HG03139 (cell line): ENCODE results near the gene NUP214.
"Not testable (repeated sequence)": the region's sequence is repeated elsewhere in the genome, so short reads cannot be mapped to it uniquely, and the experiment has no call there.

ENCODE experiments used
- ATAC-seq: cut with Tn5 transposase; IDR thresholded peaks from one replicate; pipeline ENCODE4 v1.9.1; 2021; ENCODE audit not compliant: unreplicated experiment

NUP214 gene

DNA sequence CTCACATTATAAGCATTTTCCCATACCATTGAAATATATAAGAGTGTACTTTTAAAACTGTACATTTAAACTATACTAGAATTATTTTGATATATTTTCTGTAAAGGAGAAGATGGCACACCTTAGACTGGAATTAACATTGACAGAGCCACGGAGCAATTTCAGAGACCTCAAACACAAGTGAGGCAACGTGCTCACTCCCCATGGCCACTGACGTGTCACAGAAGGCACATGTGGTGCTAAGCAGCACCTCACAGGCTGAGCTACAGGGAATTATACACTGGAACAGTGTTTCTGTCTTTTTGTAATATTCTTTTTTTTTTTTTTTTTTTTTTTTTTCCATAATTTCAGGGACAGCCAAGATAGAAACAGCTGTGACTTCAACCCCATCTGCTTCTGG lies 66.5 kb downstream of the NUP214 start:
- ATAC-seq: no peak

DNA sequence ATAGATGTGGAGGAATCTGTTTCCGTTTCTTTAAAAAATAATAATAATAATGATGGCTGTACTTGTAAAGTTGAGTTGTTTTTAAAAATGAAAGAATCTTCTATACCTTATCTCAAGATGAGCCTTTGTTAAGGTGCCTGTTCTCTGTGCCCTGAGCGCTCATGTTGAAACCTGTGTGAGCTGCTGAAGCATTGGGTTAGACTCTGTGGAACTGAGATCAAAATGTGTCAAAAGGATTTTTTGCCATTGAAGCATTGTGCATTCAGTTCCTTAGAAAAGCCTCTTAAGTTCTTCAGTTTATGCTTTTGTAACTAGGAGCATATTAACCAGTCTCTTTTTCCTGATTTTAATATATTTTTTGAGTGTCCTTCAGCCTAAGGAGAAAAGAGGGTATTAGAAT lies 67.7 kb downstream of the NUP214 start:
- no peak for ATAC-seq

DNA sequence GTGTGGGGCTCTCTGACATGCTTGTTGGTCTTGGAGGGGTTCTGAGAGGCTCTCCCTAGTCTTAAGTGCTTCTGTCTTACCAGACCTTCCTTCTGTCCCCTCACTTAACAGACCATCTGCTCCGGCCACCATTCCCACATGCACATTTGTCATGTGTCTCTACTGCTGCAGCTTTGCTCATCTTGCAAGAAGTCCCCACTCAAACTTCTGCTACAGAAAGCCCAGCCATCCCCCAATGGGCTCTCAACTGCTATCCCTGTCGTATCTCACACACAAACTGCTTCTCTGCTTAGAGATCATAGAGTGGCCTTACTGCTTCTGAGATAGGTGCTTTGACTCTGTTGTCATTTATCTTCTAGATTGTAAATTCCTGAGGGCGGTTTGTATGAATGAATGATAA lies 69.4 kb downstream of the NUP214 start:
- ATAC-seq: no peak

DNA sequence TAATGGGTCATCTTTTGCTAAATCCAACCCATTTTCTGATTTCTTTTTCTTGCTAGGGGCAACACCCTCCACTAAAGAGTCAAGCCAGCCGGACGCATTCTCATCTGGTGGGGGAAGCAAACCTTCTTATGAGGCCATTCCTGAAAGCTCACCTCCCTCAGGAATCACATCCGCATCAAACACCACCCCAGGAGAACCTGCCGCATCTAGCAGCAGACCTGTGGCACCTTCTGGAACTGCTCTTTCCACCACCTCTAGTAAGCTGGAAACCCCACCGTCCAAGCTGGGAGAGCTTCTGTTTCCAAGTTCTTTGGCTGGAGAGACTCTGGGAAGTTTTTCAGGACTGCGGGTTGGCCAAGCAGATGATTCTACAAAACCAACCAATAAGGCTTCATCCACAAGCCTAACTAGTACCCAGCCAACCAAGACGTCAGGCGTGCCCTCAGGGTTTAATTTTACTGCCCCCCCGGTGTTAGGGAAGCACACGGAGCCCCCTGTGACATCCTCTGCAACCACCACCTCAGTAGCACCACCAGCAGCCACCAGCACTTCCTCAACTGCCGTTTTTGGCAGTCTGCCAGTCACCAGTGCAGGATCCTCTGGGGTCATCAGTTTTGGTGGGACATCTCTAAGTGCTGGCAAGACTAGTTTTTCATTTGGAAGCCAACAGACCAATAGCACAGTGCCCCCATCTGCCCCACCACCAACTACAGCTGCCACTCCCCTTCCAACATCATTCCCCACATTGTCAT lies 72.0 kb downstream of the NUP214 start:
- no peak for ATAC-seq

DNA sequence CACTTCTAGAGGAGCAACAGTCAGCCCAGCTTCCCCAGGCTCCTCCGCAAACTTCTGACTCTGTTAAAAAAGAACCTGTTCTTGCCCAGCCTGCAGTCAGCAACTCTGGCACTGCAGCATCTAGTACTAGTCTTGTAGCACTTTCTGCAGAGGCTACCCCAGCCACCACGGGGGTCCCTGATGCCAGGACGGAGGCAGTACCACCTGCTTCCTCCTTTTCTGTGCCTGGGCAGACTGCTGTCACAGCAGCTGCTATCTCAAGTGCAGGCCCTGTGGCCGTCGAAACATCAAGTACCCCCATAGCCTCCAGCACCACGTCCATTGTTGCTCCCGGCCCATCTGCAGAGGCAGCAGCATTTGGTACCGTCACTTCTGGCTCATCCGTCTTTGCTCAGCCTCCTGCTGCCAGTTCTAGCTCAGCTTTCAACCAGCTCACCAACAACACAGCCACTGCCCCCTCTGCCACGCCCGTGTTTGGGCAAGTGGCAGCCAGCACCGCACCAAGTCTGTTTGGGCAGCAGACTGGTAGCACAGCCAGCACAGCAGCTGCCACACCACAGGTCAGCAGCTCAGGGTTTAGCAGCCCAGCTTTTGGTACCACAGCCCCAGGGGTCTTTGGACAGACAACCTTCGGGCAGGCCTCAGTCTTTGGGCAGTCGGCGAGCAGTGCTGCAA lies 72.8 kb downstream of the NUP214 start:
- no peak for ATAC-seq

DNA sequence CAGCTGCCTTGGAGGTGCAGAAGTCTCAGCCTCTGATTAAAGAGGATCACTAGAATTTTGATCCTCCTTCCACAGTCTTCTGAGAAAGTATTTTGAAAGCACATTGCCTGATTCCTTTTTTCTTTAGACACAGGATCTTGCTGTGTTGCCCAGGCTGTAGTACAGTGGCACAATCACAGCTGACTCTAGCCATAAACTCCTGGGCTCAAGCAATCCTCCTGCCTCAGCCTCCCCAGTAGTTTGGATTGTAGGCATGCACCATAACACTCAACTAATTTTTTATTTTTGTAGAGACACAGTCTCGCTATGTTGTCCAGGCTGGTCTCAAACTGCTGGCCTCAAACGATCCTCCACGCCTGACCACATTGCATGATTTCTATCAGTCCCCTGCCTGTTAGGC lies 76.5 kb downstream of the NUP214 start:
- no peak for ATAC-seq

DNA sequence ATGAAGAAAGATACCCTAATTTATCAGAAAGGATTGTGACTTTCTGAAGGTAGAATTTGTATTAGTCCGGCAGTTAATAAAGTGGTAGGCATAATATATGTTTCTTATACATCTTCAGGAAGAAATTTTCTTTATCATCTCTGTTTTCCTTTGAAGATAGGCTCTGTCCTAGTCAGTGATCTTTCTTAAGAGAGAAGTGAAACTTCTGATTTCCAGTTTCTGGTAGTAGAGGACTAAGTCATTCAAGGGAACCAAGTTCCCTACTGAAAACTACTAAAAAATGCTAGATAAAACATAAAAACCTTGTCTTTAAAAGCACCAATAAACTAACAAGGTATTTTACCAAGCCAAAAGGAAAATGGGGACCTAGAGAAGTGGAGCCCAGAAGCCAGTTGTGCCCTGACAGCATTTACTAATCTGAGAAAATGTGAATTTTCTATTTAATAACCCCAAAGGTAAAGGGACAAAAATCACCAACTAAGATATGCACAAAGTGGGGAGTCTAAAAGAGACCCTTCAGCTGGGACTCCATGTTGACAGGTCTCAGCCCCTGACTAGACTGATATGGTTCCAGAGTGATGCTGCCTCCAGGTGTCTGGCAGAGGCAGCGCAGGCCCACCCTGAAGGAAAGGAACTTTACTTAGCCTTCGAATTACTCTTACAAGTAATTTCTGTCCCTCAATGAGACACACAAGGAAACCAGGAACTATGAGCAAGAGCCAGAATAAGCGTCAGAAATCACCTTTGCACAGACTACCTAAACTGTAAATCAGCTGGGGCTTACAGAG lies 78.2 kb downstream of the NUP214 start:
- ATAC-seq: no peak

DNA sequence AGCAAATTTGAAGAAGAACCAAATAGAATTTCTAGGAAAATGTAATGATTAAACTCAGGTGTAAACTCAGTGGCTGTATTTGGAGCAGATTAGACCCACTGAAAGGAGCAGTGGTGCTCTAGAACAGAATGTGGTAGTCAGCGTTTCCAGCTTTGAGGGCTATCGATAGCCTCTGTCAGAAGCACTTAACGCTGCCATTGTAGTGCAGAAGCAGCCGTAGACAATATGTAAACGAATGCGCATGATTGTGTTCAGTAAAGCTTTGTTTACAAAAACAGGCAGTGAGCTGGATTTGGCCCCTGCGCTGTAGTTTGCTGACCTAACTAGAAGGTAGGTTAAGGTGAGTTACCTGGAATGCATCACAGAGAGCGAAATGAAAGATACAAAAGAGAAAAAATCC lies 78.9 kb downstream of the NUP214 start:
- ATAC-seq: no peak

DNA sequence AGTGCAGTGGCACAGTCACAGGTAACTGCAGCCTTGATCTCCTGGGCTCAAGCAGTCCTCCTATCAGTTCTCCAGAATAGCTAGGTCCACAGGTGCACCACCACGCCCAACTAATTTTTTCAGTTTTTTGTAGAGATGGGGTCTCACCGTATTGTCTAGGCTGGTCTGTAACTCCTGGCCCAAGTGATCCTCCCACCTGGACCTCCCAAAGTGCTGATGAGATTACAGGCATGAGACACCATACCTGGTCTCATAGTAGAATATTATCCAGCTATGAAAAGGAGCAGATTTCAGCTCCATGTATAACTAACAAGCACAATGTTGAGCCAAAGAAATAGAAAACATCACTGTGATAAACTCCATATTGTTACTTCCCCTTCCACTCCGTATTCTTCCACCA lies 81.1 kb downstream of the NUP214 start:
- no peak for ATAC-seq

DNA sequence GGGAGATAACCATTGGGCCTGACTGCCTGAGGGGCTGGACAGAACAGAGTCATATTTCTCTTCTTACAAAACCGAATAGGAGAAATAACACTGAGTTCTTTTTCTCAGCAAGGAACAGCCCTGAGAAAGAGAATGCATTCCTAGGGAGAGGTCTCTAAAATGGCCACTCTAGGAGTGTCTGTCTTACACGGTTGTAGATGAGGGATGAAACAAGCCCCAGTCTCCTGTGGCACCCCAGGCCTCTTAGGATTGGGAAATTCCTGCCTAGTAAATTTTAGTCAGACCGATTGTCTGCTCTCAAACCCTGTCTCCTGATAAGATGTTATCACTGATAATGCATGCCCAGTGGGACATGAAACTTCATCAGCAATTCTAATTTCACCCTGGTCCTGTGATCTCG lies 86.5 kb downstream of the NUP214 start:
- ATAC-seq: not testable (repeated sequence)

DNA sequence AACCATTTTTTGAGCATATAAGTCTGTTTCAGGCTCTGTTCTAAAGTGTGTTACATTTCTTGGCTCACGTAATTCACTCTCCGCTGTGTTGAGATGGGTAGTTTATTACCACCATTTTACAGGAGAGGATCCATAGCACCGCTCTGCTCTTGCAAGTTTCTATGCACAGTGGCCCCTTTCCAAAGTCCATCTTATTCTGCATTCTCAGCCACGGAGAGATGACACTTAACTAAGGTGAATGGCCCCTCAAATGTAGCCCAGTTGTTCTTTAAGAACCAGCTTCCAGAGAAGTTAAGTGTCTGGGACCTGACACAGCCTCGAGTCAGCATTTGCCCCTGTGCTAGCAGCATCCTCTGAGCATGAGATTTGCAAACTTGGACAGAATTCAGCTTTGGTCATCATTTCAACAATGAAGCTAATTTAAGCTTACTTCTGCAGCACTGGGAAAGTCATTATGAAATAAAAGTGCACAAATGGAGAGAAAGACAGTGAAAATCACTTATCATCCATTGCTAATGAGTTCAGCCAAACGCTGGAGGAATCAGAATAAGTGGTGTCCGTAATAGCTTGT lies 89.0 kb downstream of the NUP214 start:
- ATAC-seq: no peak

DNA sequence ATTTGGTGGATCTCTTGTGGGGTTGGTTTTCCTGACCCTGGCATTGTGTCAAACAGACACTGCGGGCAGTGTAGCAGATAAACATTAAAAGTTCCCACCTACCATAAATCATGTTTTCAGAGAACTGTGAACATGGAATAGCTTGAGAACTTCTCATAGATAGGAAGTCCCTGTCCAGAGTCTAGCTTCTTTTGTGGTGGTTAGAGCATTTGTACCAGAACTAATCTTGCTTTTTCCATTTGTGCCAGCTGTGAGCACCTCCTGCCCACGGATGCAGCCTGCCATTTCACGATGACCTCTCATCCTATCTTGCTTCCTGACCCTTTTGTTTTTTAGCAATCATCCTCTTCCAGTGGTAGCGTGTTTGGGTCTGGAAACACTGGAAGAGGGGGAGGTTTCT lies 89.5 kb downstream of the NUP214 start:
- no peak for ATAC-seq

DNA sequence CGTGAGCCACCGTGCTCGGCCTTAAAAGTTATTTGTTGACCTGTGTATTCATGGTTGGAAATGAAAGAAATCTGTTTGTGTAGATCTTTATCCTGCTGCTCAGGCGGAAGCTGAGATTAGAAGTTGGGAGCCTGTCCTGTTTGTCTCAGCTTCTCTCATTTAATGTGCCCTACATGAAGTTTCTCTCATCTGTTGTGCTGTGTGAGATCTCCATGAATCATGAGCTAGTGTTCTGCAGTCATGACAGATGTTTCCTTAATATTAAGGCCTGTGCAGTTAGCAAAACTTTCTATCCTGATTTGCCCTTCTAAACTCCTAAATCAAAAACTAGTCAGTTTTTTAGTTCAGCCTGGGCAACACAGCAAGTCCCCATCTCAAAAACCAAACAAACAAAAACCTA lies 91.4 kb downstream of the NUP214 start:
- ATAC-seq: no peak

DNA sequence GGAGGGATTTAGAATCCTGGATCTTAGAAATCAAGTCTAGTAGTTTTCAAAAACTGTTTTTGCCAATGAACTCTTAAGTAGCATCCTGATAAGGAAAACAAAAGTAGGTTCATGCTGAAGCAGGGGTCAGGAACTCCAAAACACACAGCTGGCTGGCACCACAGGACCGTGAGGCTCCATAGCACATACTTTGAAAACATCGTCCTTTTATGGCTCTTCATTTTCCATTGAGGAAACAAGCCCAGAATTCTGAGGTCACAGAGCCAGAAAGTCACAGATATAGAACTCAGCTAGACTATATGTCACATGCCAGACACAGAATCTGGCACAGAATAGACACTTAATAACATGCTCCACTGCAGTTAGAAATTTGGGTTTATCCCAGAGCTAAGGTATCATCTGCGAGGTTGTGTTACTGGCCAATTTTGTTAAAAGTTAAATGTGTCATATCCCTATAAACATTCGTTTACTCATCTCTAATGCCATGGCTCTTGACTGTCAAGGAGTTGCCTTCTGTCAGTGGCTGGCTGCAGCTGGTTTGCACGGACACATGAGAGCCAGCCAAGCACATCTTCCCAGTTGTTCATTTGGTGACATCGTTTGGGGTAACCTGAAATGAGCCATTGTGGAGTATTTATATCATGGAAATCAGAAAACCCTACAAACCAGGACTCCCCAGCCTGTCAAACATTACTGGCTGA lies 92.1 kb downstream of the NUP214 start:
- ATAC-seq: no peak

DNA sequence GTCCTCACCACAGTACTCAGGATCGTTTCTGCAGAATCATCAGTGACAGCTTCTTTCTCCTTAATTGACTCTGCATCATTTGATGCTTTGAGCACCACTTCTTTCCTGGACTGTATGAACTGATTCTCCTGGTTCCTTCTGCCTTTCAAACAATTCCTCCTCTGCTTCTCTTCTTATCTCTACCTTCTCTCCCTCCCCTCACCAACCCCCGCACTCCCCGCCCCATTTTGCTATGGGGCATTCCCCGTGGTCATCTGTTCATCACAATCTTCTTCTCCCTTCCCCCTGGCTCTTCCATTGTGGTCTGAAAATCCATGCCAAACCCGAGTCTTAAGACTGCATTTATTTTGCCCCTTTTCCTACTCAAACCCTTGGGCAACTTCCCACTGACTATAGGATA lies 93.0 kb downstream of the NUP214 start:
- no peak for ATAC-seq

DNA sequence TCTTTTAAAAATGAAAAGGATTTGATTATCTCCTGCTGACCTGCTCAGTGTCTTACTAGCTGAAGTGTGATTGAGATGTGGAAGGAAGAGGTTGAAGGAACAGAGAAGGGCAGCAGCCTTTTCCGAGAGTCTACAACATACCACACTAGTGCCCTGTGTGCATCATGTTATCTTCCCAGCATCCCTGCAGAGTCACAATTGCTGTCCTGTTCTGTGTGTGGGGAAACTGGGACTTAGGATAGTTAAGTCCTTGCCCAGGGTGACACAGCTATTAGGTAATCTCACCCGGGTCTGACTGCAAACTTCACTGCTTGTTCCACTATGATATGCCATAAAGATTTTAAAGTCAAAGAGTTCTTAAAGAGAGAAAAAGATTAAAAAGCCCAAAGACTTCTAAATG lies 95.1 kb downstream of the NUP214 start:
- no peak for ATAC-seq

DNA sequence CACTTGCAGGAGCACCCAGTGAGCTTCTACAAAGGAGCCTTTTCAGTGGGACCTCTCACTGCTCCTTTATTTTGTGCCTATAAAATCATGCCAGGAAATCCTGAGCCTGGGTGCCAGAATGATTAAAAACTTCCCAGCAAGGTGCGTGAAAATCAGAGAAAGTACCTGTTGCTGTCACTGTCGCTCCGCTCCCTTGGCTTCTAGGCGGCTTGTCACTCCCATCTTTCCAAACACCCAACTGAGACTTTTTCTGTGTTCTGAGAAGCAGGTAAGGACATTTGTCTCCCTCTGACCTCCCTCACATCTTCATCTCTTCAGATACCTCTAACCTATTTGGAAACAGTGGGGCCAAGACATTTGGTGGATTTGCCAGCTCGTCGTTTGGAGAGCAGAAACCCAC lies 97.1 kb downstream of the NUP214 start:
- no peak for ATAC-seq

DNA sequence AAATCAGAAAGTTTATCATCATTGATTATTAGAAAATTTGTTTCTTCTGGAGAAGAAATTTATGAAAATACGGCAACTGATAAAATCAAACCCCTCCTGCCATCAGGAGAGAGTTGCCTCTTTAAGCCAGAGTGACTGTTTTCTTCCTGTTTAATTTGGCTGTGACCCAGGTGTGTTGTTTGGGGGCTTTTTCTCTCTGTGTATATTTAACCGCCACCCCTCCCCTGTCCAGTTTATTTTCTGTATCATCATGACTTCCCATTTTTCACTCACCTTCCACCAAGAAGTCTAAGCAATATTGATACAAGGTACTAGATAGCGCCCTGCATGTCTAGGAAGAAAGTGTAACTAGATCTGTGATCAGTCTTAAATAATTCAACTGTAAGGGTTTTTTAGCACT lies 100.8 kb downstream of the NUP214 start:
- no peak for ATAC-seq

DNA sequence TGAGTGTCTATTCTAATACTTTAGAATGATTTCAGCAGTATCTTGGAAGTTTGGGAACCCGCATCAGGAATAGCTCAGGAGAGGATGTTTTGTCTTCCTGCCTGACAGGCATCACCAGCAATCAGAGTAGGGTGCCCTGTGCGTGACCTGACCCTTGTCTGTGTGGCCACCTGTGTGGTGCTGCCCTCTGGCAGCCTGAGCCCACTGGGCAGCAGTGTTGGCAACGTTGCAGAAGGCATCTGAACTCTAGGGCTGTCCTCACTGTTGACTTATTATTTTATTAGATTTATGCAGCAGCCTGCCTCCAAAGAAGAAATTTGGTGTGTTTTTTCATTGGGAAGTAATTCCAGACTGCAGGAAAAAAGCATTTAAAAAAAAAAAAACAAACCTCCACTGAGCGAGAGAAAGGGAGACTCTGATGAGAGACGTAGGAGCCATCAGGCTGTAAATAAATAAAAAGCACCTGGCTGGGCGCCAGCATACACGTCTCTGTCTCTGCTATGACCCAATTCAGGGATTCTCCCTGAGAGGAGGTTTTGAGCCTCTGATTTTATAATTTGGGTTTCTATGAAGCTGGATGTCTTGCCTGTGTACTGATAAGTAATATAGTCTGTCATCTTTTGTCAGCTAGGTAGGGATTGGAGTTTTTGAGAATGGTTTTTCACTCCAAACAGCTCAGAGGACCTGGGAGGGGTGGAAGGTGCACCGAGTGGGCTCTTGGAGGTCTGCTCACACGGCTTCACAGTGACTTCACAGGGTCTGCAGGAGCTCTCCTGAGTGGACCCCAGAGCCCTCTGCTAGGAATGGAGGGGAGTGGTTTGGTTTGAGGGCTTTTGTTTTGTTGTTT lies 101.9 kb downstream of the NUP214 start:
- ATAC-seq: no peak

DNA sequence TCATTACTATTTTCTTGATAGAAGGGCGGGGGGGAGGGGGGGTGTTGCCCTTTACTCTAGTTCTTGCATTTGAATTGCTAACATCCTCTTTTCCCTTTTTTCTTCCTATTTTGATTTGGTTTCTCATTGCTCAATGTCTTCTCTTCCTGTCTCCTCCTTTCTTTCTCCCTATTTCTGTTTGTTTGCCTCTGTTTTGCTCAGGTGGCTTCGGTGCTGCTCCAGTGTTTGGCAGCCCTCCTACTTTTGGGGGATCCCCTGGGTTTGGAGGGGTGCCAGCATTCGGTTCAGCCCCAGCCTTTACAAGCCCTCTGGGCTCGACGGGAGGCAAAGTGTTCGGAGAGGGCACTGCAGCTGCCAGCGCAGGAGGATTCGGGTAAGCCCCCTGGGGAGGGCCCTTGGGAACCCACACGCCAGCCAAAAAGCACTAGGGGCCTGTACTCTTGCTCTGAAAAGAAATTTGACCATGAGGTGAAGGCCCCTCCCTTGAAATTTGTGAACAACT lies 102.6 kb downstream of the NUP214 start:
- ATAC-seq: no peak
